Neuronal stem cell (in vitro differentiated cells): ENCODE results near the gene SPAG8.

ENCODE experiments used
- DNase-seq: peaks from one replicate; pipeline ENCODE4 v3.0.0-alpha.2; 2013; ENCODE audit warnings: low spot score
- H2AFZ ChIP-seq: one replicate; pipeline ENCODE4 v1.6.1; 2013; ENCODE audit warnings: mild to moderate bottlenecking, low read length, inconsistent platforms
- H2AK5ac ChIP-seq: 2 replicates; pipeline ENCODE4 v1.6.1; 2013; ENCODE audit warnings: low read depth, mild to moderate bottlenecking, inconsistent platforms, low read length, moderate library complexity, mixed read lengths
- H2BK120ac ChIP-seq: 2 replicates; pipeline ENCODE4 v1.6.1; 2013; ENCODE audit warnings: low read depth, mild to moderate bottlenecking, inconsistent platforms, low read length, moderate library complexity, mixed read lengths
- H2BK12ac ChIP-seq: one replicate; pipeline ENCODE4 v1.6.1; 2013; ENCODE audit warnings: low read length, inconsistent platforms
- H2BK15ac ChIP-seq: 2 replicates; pipeline ENCODE4 v1.6.1; 2013; ENCODE audit warnings: mild to moderate bottlenecking, low read length, inconsistent platforms, mixed read lengths
- H2BK5ac ChIP-seq: one replicate; pipeline ENCODE4 v1.6.1; 2013; ENCODE audit warnings: inconsistent platforms, mild to moderate bottlenecking, low read length, moderate library complexity
- H3K14ac ChIP-seq: one replicate; pipeline ENCODE4 v1.6.1; 2013; ENCODE audit warnings: low read length, inconsistent platforms
- H3K18ac ChIP-seq: 2 replicates; pipeline ENCODE4 v1.6.1; 2013; ENCODE audit warnings: low read length, inconsistent platforms
- H3K23ac ChIP-seq: 2 replicates; pipeline ENCODE4 v1.6.1; 2013; ENCODE audit warnings: low read depth, mild to moderate bottlenecking, mixed read lengths, low read length, inconsistent platforms; ENCODE audit not compliant: poor library complexity
- H3K27ac ChIP-seq: replicated peaks from 3 replicates; pipeline ENCODE4 v1.5.1; 2013; ENCODE audit warnings: low read length, inconsistent platforms
- H3K27me3 ChIP-seq, 3 experiments: 2 replicates each; pipeline ENCODE4 v1.6.1; 2013; ENCODE audit warnings: low read length in 3 of 3, mild to moderate bottlenecking in 2 of 3, inconsistent platforms in 1 of 3, low read depth in 1 of 3, mixed read lengths in 1 of 3, moderate library complexity in 1 of 3; ENCODE audit not compliant: control insufficient read depth in 3 of 3, insufficient read depth in 3 of 3
- H3K36me3 ChIP-seq, 2 donors: replicated peaks in 1 of 2; 2 replicates each; pipeline ENCODE4 v1.6.1; 2013; ENCODE audit warnings: low read length in 2 of 2; ENCODE audit not compliant: control insufficient read depth in 2 of 2, insufficient read depth in 2 of 2
- H3K4ac ChIP-seq: 2 replicates; pipeline ENCODE4 v1.6.1; 2013; ENCODE audit warnings: inconsistent platforms, mild to moderate bottlenecking, low read length, moderate library complexity
- H3K4me1 ChIP-seq, 2 donors: 1 replicate in 1 of 2; 2 replicates in 1 of 2; pipeline ENCODE4 v1.6.1; 2013; ENCODE audit warnings: low read length in 2 of 2, low read depth in 1 of 2; ENCODE audit not compliant: control insufficient read depth in 2 of 2, insufficient read depth in 1 of 2
- H3K4me2 ChIP-seq: one replicate; pipeline ENCODE4 v1.6.1; 2013; ENCODE audit warnings: mild to moderate bottlenecking, low read length, inconsistent platforms; ENCODE audit not compliant: insufficient read depth, poor library complexity, severe bottlenecking
- H3K4me3 ChIP-seq, 2 donors: 2 replicates each; pipeline ENCODE4 v1.5.1; 2013; ENCODE audit warnings: low read length in 2 of 2, mild to moderate bottlenecking in 2 of 2, inconsistent platforms in 1 of 2, moderate library complexity in 1 of 2
- H3K79me1 ChIP-seq: one replicate; pipeline ENCODE4 v1.6.1; 2013; ENCODE audit warnings: low read depth, mild to moderate bottlenecking, inconsistent platforms, low read length, moderate library complexity
- H3K9ac ChIP-seq: one replicate; pipeline ENCODE4 v1.6.1; 2013; ENCODE audit warnings: mild to moderate bottlenecking, low read depth, low read length, inconsistent platforms; ENCODE audit not compliant: poor library complexity
- H3K9me3 ChIP-seq, 2 donors: replicated peaks in 1 of 2; 2 replicates each; pipeline versions ENCODE3 to v1.6.1; 2013; ENCODE audit warnings: low read length in 2 of 2, mild to moderate bottlenecking in 2 of 2, inconsistent platforms in 1 of 2, low read depth in 1 of 2, mixed read lengths in 1 of 2, moderate library complexity in 1 of 2; ENCODE audit not compliant: control insufficient read depth in 2 of 2, insufficient read depth in 1 of 2
- H4K8ac ChIP-seq: one replicate; pipeline ENCODE4 v1.6.1; 2013; ENCODE audit warnings: low read depth, mild to moderate bottlenecking, inconsistent platforms, low read length, moderate library complexity
- H4K91ac ChIP-seq: one replicate; pipeline ENCODE4 v1.6.1; 2013; ENCODE audit warnings: low read length, low read depth, mild to moderate bottlenecking, inconsistent platforms; ENCODE audit not compliant: poor library complexity
- WGBS, 2 donors: extraction: QIAGEN DNeasy Blood & Tissue Kit; methylation state at CpG; one replicate each; pipeline ENCODE4 v1.1.7; 2013; ENCODE audit warnings: missing lambda C conversion rate in 2 of 2, mixed read lengths in 1 of 2; ENCODE audit not compliant: insufficient read length in 2 of 2, insufficient replicate concordance in 1 of 2; ENCODE audit errors: extremely low coverage in 2 of 2; 5-methylcytosine and 5-hydroxymethylcytosine counted together

The SPAG8 gene

DNA sequence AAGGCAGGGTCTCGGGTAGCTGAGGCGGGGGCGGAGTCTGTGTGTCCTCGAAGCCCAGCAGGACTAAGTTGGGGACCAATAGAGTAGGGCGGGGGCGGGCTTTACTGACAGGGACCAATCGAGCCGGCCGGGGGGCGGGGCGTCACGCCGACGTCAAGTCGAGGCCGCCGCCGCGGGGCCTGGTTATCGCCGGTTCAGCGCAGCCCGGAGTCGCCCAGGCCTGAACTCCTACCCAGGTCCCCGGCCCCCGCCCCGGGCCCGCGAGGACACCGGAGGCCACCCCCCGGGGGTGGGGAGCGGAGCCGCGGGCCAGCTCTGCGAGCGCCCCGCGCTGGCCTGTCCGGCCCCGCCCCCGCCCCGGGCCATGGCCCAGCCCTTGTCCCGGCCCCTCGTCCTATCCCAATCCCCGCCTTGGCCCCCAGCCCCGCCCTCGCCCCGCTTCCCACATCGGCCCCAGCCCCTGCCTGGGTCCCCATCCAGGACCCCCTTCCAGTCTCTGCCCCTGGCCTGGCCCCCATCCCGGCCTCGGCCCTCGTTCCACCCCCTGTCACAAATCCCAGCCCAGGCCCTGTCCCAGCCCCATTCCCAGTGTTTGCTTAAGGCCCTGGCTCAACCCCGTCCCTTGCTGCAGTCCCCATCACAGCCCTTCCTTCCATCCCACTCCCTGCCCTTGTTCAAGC lies 17.2 kb upstream of the SPAG8 start, which contains the start of gene TMEM8B:
TSS of gene TMEM8B (plus strand) at position 145 of the 680 bp plus-strand sequence. CDS start at position 365, 220 bp downstream.
- Histone ChIP-seq H3K36me3 (peaks cover 1 to 2% of the 10 kb centered on the region in 2 donors), H3K27me3 (no peaks in the 10 kb centered on the region), H3K14ac (no peak within 1 kb of the TSS), H2BK120ac (no peak within 1 kb of the TSS), H3K79me1 (peaks cover 1% of the 10 kb centered on the region), H3K9ac (peak within 1 kb of the TSS; percentile 83), H3K4me1 (peaks cover 5 to 10% of the 10 kb centered on the region in 2 donors), H3K4ac (no peak within 1 kb of the TSS), H2AFZ (peak within 1 kb of the TSS; percentile 84), H3K18ac (peak within 1 kb of the TSS; percentile 95), H3K9me3 (no peaks in the 10 kb centered on the region), H2BK12ac (no peak within 1 kb of the TSS), H4K8ac (peak within 1 kb of the TSS; percentile 33), H2AK5ac (no peak within 1 kb of the TSS), H3K23ac (peak within 1 kb of the TSS; percentile 18), H3K4me3 (peak within 1 kb of the TSS; percentile 60 to 86), H3K4me2 (peak within 1 kb of the TSS; percentile 91), H4K91ac (no peak within 1 kb of the TSS), H2BK15ac (no peak within 1 kb of the TSS), H2BK5ac (no peak within 1 kb of the TSS), H3K27ac (peak within 1 kb of the TSS; percentile 93)
- DNase-seq = peak; percentile 94
- no CpG with 5 or more reads among the region's 53 CpGs for WGBS, 2 donors

DNA sequence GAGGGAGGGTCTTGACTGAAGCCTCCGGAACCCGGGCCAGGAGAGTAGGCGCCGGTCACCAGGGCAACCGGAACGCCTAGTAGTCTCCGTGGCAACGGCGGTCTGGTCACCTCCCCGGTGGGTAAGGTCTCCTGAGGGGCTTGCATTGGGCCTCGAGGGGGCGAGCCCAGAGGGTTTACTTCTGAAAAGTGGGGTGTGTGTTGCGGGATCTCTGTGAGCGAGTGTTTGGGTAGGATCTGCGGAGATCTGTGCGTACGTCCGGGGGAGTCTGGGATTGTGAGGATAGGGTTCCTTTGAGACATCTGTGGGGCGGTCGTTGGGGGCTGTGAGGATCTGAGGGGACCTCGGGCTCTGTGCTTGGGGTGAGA lies 16.6 kb upstream of the SPAG8 start, which contains the start of gene FAM221B:
TSS of gene FAM221B (minus strand) at position 17 of the 368 bp plus-strand sequence. CDS start 2,571 bp downstream, outside the sequence.
- peak; percentile 77 for DNase-seq
- Histone ChIP-seq H3K4me1 (peaks cover 5 to 10% of the 10 kb centered on the region in 2 donors), H3K9ac (peak within 1 kb of the TSS; percentile 83), H3K4ac (no peak within 1 kb of the TSS), H3K36me3 (peaks cover 0 to under 1% of the 10 kb centered on the region in 2 donors), H3K4me2 (peak within 1 kb of the TSS; percentile 91), H3K79me1 (peaks cover 1% of the 10 kb centered on the region), H4K91ac (no peak within 1 kb of the TSS), H2BK120ac (no peak within 1 kb of the TSS), H3K14ac (no peak within 1 kb of the TSS), H3K23ac (no peak within 1 kb of the TSS), H2BK5ac (no peak within 1 kb of the TSS), H3K27ac (peak within 1 kb of the TSS; percentile 93), H3K27me3 (no peaks in the 10 kb centered on the region), H2AFZ (peak within 1 kb of the TSS; percentile 84), H2AK5ac (no peak within 1 kb of the TSS), H2BK15ac (no peak within 1 kb of the TSS), H3K9me3 (no peaks in the 10 kb centered on the region), H2BK12ac (no peak within 1 kb of the TSS), H4K8ac (no peak within 1 kb of the TSS), H3K18ac (peak within 1 kb of the TSS; percentile 95), H3K4me3 (peak within 1 kb of the TSS; percentile 60 to 86)
- no CpG with 5 or more reads among the region's 21 CpGs for WGBS, 2 donors

DNA sequence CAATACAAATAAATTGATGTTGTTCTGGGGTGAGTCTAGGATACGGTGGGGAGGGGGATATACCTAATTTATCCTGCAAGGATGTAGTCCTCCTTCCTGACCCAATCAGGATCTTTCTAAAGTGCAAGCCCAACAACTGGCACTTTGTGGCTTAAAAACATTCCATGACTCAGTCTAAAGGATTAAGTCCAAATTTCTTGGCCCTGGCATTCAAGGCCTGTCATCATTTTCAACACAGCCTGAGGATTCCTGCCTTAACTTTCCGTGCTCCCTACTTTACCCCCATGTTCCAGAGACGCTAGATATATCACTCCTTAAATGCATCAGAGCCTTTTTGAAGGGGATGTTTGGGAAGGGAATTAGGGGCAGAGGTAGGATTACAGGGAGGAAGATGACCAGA lies 15.4 kb upstream of the SPAG8 start:
- Histone ChIP-seq H2BK120ac (no peak overlapping the region), H2BK12ac (no peak overlapping the region), H3K4me1 (peaks cover 5 to 10% of the 10 kb centered on the region in 2 donors), H2AK5ac (no peak overlapping the region), H3K14ac (no peak overlapping the region), H3K27ac (no peak overlapping the region), H3K18ac (no peak overlapping the region), H3K9me3 (no peaks in the 10 kb centered on the region), H2BK15ac (no peak overlapping the region), H2AFZ (no peak overlapping the region), H3K4me2 (no peak overlapping the region), H3K4ac (no peak overlapping the region), H3K9ac (no peak overlapping the region), H3K79me1 (peaks cover 1% of the 10 kb centered on the region), H3K36me3 (no peaks in the 10 kb centered on the region), H2BK5ac (no peak overlapping the region), H3K4me3 (no peak overlapping the region), H4K8ac (no peak overlapping the region), H3K23ac (no peak overlapping the region), H3K27me3 (no peaks in the 10 kb centered on the region), H4K91ac (no peak overlapping the region)
- no peak for DNase-seq
- WGBS, 2 donors = no CpG with 5 or more reads among the region's 3 CpGs

DNA sequence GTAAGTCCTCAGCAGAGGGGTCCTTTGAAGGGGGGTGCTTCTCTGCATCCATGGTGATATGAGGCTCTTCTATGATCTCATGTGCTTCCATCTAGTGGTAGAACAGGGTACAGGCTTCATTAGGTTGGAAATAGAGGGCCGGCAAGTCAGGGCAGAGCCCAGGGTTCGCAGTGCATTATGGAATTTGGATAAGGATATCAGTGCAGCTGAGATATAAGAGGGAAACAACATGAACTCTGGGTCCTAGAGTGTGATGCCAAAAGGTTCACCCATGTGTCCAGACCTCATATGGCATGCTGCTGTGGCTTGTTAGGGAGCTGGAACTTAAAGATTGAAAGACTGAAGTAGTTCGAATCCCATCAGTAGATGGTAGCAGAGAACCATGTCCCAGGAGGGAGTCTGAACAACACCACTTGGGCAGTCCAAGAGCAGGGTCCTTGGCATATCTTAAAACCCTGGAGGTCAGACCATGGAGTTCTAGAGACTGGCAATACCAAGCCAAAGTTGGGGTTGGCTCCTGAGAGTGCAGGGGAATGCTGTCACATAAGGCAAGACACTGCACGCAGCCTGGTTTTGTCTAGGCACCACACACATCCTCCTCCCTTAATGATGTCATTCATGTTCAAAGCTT lies 14.1 kb upstream of the SPAG8 start:
- Histone ChIP-seq H2BK120ac (no peak overlapping the region), H3K14ac (no peak overlapping the region), H3K4me1 (peaks cover 5 to 11% of the 10 kb centered on the region in 2 donors), H2BK15ac (no peak overlapping the region), H3K36me3 (no peaks in the 10 kb centered on the region), H3K79me1 (peaks cover 1% of the 10 kb centered on the region), H2BK12ac (no peak overlapping the region), H4K91ac (no peak overlapping the region), H3K4me2 (no peak overlapping the region), H3K9ac (no peak overlapping the region), H3K4ac (no peak overlapping the region), H2AK5ac (no peak overlapping the region), H3K9me3 (no peaks in the 10 kb centered on the region), H3K18ac (no peak overlapping the region), H3K4me3 (no peak overlapping the region), H3K27ac (no peak overlapping the region), H3K27me3 (no peaks in the 10 kb centered on the region), H2BK5ac (no peak overlapping the region), H3K23ac (no peak overlapping the region), H2AFZ (peak overlapping the region; percentile 64), H4K8ac (no peak overlapping the region)
- WGBS, 2 donors = no CpG with 5 or more reads among the region's 4 CpGs
- peak; percentile 33 for DNase-seq
